NOMO-1 treated with dmso at 0.1 percent for 144 hours (cell line): ENCODE data around the gene MAS1.
A peak's percentile ranks its signal among the peaks of the same experiment; 100 is the strongest.
"Not testable (repeated sequence)": the region's sequence is repeated elsewhere in the genome, so short reads cannot be mapped to it uniquely, and the experiment has no call there.

Experiments
- DNase-seq: peaks from one replicate; lab custom pipeline; 2025; ENCODE audit not compliant: unreplicated experiment; lab: John Stamatoyannopoulos, UW

The MAS1 gene

DNA sequence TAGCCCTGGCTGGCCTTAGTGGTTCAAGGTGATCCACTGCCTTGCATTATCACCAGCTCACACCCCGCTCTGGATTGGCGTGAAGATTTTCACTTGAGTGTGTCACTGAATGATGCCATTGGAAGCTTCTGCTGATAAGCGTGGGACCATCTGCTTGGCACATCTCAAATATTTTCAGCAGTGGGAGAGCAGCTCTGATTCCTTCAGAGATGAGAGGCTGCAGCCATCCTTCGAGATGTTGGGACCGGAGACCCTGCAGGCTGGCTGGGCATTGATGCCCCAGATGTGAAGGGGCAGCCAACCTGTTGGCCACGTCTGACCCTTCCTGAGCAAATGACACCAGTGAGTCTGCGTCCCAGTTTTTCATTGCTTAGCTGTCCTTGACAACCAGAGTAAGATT, at the start of gene MAS1:
MAS1 (plus strand) TSS at position 197 of the 400 bp plus-strand sequence. CDS start 15,968 bp downstream, outside the sequence.
- no peak for DNase-seq

DNA sequence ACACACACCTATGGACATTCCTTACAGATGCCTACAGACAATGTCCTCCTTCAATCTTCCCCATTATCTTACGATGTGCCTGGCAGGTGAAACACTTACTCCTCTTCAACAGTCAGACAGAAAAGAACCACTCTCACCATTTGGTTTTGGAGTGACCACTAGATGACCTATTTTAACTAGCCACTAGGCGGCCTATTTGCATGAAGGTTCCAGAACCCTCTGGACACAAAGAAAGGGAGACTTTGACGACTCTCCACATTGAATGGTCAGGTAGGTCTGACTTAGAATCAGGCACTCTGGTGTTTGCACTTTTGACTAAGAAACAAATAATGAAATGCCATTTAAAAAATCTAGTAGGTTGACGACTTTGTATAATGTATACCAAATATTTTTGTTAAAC, 48.8 kb upstream of the MAS1 start:
- no peak for DNase-seq

DNA sequence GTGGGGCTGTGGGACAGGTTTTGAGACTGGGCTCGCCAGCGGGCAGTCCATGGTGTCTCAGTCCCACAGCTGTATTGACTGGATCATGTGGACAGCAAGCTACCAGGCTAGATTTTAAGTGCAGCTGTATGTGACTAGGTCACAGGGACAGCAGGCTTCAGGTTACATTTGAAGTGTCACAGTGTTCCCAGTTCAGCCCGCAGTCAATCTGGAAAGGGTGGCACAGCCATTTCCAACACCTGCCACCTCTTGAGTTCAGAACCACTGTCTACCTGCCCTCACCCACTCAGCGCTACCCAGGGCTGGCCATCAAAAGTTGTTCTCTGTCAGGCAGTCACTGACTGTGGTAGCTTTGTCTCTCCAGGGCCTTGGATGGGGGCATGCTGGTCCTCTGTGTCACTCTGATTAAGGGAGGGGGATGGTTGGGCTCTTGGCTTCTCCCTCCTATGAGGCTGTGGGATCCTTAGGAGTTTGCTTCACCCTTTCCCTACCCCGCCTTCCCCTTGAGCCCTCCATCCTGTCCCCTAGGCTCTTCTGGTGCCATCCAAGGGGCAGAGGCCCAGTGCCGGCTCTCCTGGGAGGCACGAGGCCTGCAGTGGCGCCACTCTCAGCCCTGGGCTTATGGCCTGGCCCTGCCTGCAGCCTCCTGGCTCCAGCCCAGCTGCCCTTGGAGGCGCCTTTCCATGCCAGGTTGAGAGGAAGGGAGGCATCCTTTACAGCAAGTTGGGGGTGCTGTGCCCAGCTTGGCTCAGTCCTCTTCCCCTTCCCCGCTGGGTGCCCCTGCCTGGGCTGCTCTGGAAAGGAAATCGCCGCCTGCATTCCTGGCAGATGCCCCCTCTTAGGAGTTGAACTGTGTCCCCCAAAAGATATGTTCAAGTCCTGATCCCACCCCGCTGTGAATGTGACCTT, 45.8 kb upstream of the MAS1 start:
- DNase-seq: no peak

DNA sequence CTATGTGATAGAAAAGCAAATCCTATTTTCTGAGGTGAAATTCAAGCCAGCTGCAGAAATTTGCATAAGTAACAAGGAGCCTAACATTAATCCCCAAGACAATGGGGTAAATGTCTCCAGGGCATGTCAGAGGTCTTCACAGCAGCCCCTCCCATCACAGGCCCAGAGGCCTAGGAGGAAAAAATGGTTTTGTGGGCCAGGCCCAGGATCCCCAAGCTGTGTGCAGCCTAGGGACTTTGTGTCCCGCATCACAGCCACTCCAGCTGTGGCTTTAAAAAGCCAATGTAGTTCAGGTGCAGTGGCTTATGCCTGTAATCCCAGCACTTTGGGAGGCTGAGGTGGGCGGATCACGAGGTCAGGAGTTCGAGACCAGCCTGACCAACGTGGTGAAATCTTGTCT, 42.2 kb upstream of the MAS1 start:
- DNase-seq: not testable (repeated sequence)

DNA sequence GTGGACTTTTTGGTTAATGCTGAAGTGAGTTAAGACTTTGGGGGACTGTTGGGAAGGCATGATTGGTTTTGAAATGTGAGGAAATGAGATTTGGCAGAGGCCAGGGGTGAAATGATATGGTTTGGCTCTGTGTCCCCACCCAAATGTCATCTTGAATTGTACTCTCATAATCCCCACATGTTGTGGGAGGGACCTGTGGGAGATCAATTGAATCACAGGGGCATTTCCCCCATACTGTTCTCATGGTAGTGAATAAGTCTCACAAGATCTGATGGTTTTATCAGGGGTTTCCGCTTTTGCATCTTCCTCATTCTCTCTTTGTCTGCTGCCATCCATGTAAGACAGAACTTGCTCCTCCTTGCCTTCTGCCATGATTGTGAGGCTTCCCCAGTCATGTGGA, 40.9 kb upstream of the MAS1 start:
- DNase-seq: not testable (repeated sequence)

DNA sequence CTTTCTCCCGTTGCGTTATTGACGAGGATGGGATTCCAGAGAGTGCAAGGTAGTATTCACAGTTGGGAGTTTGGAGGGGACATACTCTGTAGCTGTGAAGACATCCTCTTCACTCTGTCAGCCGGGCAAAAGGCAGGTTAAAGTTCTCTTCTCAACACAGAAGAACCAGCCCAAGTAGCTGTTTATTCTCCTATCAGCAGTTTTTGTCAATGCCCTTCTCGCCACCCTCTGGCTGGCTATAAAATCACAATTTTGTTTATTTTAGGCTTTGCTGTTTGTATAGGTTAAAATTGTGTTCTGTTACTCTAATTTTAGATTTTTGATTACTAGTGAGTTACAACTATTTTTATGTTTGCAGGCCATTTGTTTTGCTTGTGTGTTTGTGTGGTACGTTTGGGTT, 37.9 kb upstream of the MAS1 start:
- no peak for DNase-seq

DNA sequence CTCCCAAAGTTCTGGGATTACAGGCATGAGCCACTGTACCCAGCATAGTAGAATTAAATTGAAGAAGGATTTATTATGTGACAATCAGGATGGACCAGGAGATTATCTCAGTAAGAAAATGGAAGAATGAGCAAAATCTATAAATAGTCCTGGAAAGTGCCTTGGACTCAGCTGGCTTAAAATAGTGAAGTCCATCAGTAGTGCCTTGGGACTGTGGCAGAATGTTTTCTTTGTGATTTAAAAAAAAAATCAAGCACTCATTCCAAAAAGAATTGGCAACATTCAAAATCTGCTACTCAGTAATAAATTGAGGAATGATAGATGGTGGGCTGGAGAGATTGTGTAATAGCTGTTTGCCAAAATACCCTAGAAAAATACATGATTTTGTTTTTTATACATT, 37.0 kb upstream of the MAS1 start:
- DNase-seq: no peak

DNA sequence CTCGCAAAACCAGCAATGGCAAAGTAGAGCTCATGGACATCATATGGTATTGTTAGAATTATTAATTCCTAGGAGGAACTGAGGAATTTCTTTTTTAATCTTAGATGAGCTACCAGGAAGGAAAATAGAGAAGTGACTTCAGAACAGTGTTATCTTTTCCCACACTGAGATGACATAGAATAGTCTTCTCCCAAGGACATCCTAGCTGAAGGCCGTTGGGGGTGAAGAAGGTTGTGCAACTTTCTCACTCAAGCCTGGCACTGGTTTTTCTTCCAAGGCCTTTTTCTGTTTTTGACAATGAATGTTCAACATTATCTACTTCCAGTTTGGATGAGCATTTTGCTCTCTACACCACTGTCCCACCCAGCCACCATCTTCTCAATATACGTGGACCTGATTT, 35.8 kb upstream of the MAS1 start:
- DNase-seq: no peak

DNA sequence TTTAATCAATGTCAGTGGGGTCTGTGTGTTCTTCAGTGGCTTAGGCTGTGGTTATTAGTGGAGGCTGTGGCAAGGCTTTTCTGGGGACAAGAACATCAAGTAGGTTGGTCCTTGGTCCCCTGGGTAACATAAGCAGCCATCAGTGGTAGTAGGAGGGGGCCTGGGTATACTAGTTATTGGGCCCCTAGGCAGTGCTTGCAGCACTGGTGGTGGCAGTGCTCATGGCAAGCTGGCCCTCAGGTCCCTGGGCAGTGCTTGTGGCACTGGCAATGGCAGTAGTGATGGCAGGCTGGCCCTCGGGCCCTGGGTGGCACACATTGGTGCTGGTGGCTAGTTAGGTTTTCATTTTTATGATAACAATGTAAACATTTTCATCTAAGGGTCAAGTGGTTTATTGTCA, 32.5 kb upstream of the MAS1 start:
- DNase-seq: no peak

DNA sequence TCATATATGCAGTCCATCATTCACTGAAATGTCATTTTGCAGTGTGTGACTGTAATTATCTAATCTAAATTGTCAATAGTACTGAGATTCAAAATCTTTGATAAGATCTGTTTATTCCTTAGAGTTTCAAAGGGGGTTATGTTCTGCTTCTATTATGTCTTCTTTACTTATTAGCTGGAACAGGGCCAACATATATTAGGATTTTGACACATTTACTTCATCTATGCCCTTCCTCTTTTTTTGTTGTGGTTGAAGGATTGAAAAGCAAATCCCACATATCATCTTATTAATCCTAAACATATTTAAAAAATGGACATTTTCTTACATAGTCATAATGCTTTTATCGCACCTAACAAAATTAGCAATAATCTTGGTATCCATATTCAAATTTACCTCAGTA, 30.3 kb upstream of the MAS1 start:
- DNase-seq: no peak

DNA sequence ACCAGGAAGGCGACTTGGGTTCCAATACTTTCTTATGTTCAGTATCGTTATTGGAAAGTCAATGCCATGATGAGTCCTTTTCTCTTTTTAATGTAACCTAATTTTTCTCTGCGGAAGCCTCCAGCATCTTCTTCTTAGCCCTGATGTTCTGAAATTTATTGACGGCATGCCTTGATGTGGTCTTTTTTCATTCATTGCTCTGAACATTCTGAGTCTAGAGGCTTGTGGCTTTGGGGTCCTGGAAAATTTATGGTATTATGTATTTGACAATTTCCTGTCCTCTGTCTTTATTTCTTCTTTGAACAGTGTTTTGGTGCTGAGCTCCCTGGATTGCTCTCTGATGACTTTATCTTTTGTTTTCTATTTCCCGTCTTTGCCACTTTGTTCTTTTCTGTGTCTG, 28.7 kb upstream of the MAS1 start:
- no peak for DNase-seq

DNA sequence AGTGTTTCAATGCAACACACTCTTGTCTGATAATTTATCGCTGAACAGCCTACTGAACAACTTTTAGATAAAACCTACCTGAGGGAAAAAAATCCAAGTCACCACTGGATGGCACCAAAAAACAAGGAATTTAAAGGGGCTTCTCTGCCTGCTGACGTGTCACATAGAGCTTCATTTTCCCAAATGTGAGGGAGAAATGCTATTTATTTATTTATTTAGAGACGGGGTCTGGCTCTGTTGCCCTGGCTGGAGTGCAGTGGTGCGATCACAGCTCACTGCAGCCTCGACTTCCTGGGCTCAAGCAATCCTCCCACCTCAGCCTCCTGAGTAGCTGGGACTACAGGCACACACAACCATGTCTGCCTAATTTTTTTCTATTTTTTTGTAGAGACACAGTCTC, 27.4 kb upstream of the MAS1 start:
- DNase-seq: peak; percentile 19

DNA sequence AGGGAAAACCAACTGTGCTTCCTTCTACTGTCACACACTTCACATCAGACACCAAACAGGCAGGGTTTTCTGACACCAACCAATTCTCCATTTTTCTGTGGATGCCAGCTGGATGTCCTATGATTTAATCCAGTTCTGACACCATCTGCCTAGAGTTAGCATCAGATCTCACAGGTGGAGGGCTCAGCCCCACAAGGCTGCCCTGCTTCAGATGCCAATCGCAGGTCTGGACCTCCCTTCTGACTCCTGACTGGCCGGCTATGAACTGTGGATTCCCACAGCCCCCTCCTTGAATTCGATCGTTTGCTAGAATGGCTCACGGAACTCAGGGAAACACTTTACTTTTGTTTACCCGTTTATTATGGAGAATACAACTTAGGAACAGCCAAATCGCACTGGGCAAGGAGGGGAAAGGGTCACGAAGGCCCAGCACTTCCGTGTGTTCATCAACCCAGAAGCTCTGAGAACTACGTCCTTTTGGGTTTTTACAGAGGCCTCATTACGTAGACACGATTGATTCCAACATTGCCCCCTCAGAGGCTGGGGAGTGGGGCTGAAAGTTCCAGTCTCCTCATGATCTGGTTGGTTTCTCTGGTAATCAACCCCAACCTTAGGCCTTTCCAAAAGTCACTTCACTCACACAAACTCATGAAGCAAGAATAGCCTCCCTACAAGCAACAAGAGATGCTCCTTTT, 25.4 kb upstream of the MAS1 start:
- DNase-seq: no peak

DNA sequence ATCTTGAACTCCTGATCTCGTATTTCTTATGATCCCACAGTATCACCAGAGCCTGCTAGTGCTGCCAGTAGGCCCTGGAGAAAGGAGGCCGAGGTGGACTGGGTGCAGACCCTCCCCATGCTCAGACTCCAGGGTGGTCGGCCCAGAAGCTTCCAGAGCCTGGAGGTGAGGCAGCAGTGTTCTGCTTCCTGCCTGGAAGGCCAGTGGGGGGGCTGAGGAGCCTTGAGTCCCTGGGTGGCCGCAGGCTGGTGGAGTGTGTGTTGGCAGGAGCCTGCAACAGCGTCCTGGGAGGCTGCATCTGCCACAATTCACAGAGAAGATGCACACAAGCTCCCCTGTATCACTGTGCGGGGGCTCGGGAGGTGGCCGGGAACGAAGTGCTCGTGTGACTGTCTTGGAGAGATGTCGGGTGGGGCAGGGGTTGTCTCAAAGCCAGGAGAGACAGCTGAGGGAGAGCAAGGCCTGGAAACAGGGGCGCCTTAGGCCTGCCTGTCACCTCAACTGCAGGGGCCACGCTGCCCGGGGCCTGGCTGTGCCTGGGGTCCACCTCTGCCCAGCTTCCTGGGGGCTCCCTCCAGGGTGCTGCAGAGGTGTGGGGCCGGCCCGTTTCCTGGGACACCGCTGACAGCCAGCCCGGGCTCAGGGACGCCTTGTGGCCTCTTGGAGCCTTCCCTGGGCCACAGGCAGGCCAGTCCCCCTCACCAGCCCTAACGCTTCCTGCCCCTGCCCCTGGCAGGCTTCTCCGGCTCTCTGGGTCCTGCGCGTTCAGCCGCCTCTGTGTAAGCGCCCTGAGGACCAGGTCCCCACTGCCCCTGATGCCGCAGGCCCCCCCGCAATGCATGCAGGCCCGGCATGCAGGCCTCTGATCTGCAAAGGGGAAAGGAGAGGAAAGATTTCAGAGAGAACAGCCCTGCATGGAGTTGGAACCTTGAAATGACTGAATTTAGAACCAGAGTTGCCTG, 24.2 kb upstream of the MAS1 start:
- DNase-seq: no peak

DNA sequence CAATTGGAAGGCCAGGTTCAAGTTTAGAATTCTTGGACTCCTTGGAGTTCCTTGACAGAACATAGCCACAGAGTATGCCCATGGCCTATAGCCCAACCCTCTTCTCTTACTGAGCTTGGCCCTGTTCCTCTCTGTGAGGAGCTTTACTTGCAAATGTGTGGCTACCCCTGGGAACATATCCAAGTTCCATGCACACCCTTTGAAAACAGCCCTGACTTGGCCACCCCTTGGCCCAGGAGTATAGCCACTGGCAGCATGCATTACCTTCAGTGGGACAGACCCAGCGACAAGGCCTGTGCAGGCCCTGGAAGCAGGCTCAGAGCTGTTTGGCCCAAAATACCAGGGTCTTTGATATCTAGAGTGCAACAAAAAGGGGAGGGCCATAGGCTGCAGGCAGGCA, 19.5 kb upstream of the MAS1 start:
- no peak for DNase-seq

DNA sequence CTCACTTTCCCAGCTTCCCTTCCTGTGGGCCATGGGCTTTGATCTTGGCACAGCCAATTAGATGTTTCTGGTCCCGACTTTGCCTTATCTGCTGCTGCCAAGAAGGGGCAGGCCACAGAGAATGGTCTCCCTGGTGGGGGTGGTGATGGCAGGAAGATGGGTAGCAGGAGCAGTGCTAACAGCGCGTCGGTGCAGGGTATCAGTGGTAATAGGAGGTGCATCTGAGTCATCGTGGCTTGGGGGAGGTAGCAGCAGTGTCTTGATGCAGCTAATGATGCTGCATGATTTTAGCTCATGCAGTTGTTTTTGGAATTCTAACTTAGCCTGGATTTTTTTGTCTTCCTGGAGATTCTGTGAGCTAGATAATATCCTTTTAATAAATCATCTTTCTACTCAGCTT, 18.9 kb upstream of the MAS1 start:
- no peak for DNase-seq

DNA sequence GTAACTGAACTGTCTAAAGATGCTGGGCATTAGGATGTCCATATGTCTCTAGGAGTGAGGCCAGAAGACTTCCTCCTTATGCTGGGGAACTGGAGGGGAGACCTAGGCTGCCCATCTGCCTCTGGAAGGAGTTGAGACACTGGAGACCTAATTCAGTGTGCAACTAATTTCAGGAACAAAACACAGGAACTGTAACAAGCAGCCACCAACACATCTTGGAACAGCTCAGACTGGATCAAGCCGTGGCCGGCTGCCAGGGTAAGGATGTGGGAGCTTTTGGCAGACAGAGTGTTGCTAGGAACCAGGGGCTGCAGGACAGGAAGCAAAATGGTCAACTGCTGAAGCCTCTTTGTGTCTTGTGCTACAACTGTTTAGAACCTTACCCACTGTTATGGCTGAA, 16.4 kb upstream of the MAS1 start:
- DNase-seq: no peak

DNA sequence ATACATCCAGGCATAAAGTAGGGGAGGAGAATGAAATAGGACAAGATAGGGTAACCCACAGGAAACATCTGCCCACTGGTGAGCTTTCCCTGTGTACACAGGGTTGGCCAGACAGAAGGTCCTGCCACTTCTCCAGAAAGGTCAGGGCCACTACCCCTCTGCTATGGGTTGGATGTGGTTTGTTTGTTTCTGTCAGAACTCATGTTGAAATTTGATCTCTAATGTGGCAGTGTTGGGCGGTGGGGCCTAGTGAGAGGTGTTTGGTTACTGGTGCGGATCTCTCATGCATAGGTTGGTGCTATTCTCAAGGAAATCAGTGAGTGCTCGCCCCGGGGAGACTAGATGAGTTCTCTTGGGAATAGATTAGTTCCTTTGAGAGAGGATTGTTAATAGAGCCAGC, 15.6 kb upstream of the MAS1 start:
- no peak for DNase-seq

DNA sequence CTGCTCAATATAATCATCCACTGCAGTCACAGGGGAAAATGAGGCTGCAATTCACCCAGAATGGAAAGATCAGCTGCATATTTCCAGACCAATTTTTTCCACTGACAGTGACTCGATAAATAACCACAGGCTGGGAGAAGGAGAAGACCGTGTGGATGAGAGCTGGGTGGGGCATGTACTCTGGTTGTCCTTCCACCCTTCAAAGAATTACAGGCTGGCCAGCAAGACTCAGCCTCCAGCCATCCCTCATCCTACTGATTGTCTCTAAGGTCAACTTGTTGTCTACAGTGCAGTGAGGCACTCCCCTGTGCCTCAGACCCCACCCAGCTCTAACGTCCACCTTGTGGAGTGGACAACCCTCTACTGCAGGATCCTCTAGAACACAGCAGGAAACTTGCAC, 14.5 kb upstream of the MAS1 start:
- no peak for DNase-seq

DNA sequence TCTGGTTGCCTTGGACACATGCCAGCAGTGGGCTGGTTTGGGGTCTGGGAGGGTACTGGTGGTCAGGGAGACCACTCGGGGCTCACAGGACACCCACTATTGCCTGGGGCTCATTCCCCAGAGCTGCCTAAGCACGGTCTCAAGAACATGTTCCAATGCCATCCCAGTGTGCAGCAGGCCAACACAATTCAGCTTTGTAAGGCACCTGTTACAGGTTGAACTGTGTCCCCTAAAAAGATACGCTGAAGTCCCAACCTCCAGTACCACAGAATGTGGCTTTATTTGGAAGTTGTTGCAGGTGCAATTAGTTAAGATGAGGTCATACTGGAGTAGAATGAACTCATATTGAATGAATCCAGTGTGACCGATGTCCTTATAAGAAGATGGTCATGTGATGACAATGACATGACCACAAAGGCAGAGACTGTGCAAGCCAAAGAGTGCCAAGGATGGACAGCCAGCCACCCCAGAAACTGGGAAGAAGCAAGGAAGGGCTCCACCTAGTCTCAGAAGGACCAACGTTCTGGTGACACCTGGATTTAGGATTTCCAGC, 13.5 kb upstream of the MAS1 start:
- DNase-seq: no peak

DNA sequence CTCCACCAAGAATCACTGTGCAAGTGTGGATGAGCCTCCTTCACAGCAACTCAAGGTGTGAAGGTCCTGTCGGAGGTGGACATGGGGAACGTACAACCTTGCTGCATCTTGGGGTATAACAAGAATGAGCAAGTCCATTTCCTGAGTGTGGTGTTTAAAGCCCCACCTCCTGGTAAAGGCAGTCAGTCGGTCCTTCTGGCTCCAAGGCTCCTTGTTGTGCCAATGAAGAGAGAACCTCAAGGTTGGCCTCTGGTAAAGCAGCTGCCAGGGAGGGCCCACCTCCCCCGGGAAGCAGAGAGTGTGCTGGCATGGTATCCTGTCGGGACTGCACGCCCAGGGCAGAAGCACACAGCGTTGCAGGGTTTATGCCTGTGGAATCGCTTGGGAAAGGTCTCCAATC, 12.4 kb upstream of the MAS1 start:
- no peak for DNase-seq
